ENCODE data around the gene UBAP2.
"Not testable (repeated sequence)": the region's sequence is repeated elsewhere in the genome, so short reads cannot be mapped to it uniquely, and the experiment has no call there.

UBAP2 gene

GRCh38 chr9:34046784-34047379 is 1.8 kb downstream of the UBAP2 start:
- DNase-seq: no peak

- DNase-seq: no peak
These were observed 2.8 kb downstream of the UBAP2 start for GRCh38 chr9:34045903-34046302.

- not testable (repeated sequence) for DNase-seq
These were observed 6.6 kb downstream of the UBAP2 start for GRCh38 chr9:34042074-34042473.

- DNase-seq: not testable (repeated sequence)
These were observed 9.8 kb downstream of the UBAP2 start for GRCh38 chr9:34038851-34039250.

GRCh38 chr9:34037626-34038025 is 11.1 kb downstream of the UBAP2 start:
- no peak for DNase-seq

- no peak for DNase-seq
These were observed 12.1 kb downstream of the UBAP2 start for GRCh38 chr9:34036625-34037024.

GRCh38 chr9:34035656-34036055 is 13.0 kb downstream of the UBAP2 start:
- DNase-seq: no peak

GRCh38 chr9:34034698-34035065 is 14.0 kb downstream of the UBAP2 start:
- DNase-seq: no peak

- DNase-seq: no peak
These were observed 16.1 kb downstream of the UBAP2 start for GRCh38 chr9:34032631-34033030.

GRCh38 chr9:34027845-34028574 is 20.7 kb downstream of the UBAP2 start:
- DNase-seq: no peak

GRCh38 chr9:34025811-34026210 is 22.9 kb downstream of the UBAP2 start:
- no peak for DNase-seq

GRCh38 chr9:34025062-34025461 is 23.6 kb downstream of the UBAP2 start:
- DNase-seq: no peak

- DNase-seq: not testable (repeated sequence)
These were observed 24.2 kb downstream of the UBAP2 start for GRCh38 chr9:34024476-34024875.

GRCh38 chr9:34016149-34016548 is 32.5 kb downstream of the UBAP2 start:
- DNase-seq: no peak

GRCh38 chr9:34010979-34011378 is 37.7 kb downstream of the UBAP2 start:
- no peak for DNase-seq

- DNase-seq: no peak
These were observed 46.7 kb downstream of the UBAP2 start for GRCh38 chr9:34001951-34002350.

GRCh38 chr9:34001298-34001697 is 47.4 kb downstream of the UBAP2 start:
- DNase-seq: no peak

- DNase-seq: no peak
These were observed 53.2 kb downstream of the UBAP2 start for GRCh38 chr9:33995449-33995848.

GRCh38 chr9:33993104-33993503 is 55.6 kb downstream of the UBAP2 start:
- no peak for DNase-seq

GRCh38 chr9:33992632-33993031 is 56.1 kb downstream of the UBAP2 start:
- DNase-seq: no peak

- no peak for DNase-seq
These were observed 60.3 kb downstream of the UBAP2 start for GRCh38 chr9:33988219-33988890.

- no peak for DNase-seq
These were observed 72.3 kb downstream of the UBAP2 start for GRCh38 chr9:33976414-33976813.

GRCh38 chr9:33972698-33973097 is 76.0 kb downstream of the UBAP2 start:
- no peak for DNase-seq

- DNase-seq: no peak
These were observed 84.5 kb downstream of the UBAP2 start for GRCh38 chr9:33964086-33964768.

All from CD4-positive, alpha-beta T cell treated with Interferon gamma for 1 hour (primary cell).